PC-3 (cell line): Measurements from ENCODE around the gene EYS.

Experiments
- EZH2 ChIP-seq: fragments of 300-600 bp; sonication (generic); IDR thresholded peaks from one replicate; pipeline ENCODE4 v1.6.1; 2017; ENCODE audit warnings: antibody characterized with exemption, mild to moderate bottlenecking, low read length; ENCODE audit not compliant: unreplicated experiment
- EZH2phosphoT487 ChIP-seq: fragments of 300-600 bp; sonication (generic); IDR thresholded peaks from 2 replicates; pipeline ENCODE4 v1.6.1; 2018; ENCODE audit warnings: mild to moderate bottlenecking, antibody characterized with exemption, low read length, borderline replicate concordance

DNA sequence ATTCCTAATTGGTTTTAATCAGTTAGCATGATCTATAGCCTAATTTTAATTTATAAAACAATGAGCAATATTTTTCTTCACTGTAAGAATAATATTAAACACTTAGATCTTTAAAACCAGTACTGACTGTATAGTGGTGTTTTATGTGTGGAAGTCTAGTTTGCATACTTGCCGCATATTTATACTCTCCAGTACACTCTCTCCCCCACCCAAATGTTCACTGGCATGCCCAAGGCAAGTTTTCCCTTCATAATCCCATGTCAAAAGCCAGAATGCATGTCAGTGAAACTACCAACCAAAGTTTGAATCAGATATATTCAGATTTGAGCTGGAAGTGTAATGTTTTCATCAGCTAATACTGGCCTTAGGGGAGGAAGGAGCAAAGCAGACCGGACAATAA lies 1565.3 kb downstream of the EYS start:
- TF ChIP-seq EZH2phosphoT487 (no peak), EZH2 (no peak)
